HepG2 (cell line): ENCODE results near the gene GAS2L1. TPM values are rescaled to one million over a fixed set of nuclear protein-coding genes. Genes with fewer than 3 reads are reported as not detected.

ENCODE experiments used
- ATAC-seq: fragments of 200-7000 bp; cut with Tn5 transposase; 3 replicates; pipeline ENCODE4 v1.9.1; 2020; ENCODE audit warnings: mild to moderate bottlenecking, moderate library complexity
- BruUV-seq: library from RNA; stranded (reverse); fragments of 400-500 nt; replicated peaks from 2 replicates; lab custom pipeline; 2021; lab: Mats Ljungman, UMichigan
- CTCF ChIA-PET: fragments of 300-600 bp; formaldehyde crosslinking; extraction: SDS; loops from one replicate; lab custom pipeline; 2021; ENCODE audit warnings: low total read pairs, inconsistent platforms, low intra/inter-chr PET ratio; lab: Yijun Ruan, JAX
- POLR2A ChIA-PET: fragments of 350-600 bp; sonication (Branson Sonifier 250); formaldehyde crosslinking; loops from one replicate; lab custom pipeline; 2020; ENCODE audit warnings: antibody characterized with exemption, inconsistent platforms; lab: Yijun Ruan, JAX
- DNase-seq: peaks from one replicate; pipeline ENCODE4 v3.0.0-alpha.2; 2015; ENCODE audit warnings: low spot score
- FAIRE-seq: peaks from 3 replicates; lab custom pipeline; 2011; peaks lifted over from hg19 to GRCh38; lab: Jason Lieb, UNC
- H2AFZ ChIP-seq: one replicate; pipeline ENCODE4 v1.6.1; 2011; ENCODE audit warnings: low read length, inconsistent platforms
- H3K27ac ChIP-seq: fragments of 300-600 bp; 3 replicates; pipeline ENCODE4 v1.8.0; 2011; ENCODE audit warnings: mixed run types, mild to moderate bottlenecking, mixed read lengths, low read length, inconsistent platforms; ENCODE audit not compliant: insufficient read depth; ENCODE audit errors: extremely low read length
- H3K27me3 ChIP-seq, 2 experiments: fragments of 200-600 bp in 1 of 2; 2 replicates in 1 of 2; 3 replicates in 1 of 2; pipeline versions ENCODE4 v1.6.0 to v1.8.0; 2011; ENCODE audit warnings: low read length in 2 of 2, mild to moderate bottlenecking in 2 of 2, moderate library complexity in 2 of 2, inconsistent platforms in 1 of 2; ENCODE audit not compliant: insufficient read depth in 2 of 2, control insufficient read depth in 1 of 2
- H3K36me3 ChIP-seq, 2 experiments: fragments of 200-600 bp in 1 of 2; replicated peaks in 1 of 2; 2 replicates in 1 of 2; 3 replicates in 1 of 2; pipeline versions ENCODE4 v1.5.1 to v1.8.0; 2011; ENCODE audit warnings: low read length in 2 of 2, inconsistent platforms in 1 of 2; ENCODE audit not compliant: insufficient read depth in 2 of 2, control insufficient read depth in 1 of 2
- H3K4me1 ChIP-seq: 2 replicates; pipeline ENCODE4 v1.5.1; 2012; ENCODE audit warnings: low read length, inconsistent platforms; ENCODE audit not compliant: insufficient read depth
- H3K4me2 ChIP-seq: 2 replicates; pipeline ENCODE4 v1.6.0; 2011; ENCODE audit warnings: low read depth, low read length, inconsistent platforms
- H3K4me3 ChIP-seq, 3 experiments: fragments of 200-600 bp in 1 of 3; sonication (generic), shearing (Covaris generic) in 1 of 3; replicated peaks in 1 of 3; 2 replicates each; pipeline ENCODE4 v1.5.1; 2011 to 2016; ENCODE audit warnings: low read length in 3 of 3, inconsistent platforms in 2 of 3, low read depth in 2 of 3, mild to moderate bottlenecking in 2 of 3, control low read depth in 1 of 3, mixed read lengths in 1 of 3; ENCODE audit not compliant: insufficient read depth in 1 of 3
- H3K79me2 ChIP-seq: one replicate; pipeline ENCODE4 v1.6.1; 2011; ENCODE audit warnings: low read length, inconsistent platforms; ENCODE audit not compliant: insufficient read depth
- H3K9ac ChIP-seq: 2 replicates; pipeline ENCODE4 v1.6.0; 2011; ENCODE audit warnings: mild to moderate bottlenecking, low read depth, low read length, inconsistent platforms; ENCODE audit not compliant: insufficient read depth
- H3K9me3 ChIP-seq: 2 replicates; pipeline ENCODE4 v1.5.1; 2012; ENCODE audit warnings: mild to moderate bottlenecking, low read length
- H4K20me1 ChIP-seq: 2 replicates; pipeline ENCODE4 v1.6.0; 2011; ENCODE audit warnings: inconsistent platforms, mild to moderate bottlenecking, low read length, moderate library complexity; ENCODE audit not compliant: insufficient read depth
- ETS1 ChIP-seq: sonication (generic); formaldehyde crosslinking; IDR thresholded peaks from 2 replicates; pipeline ENCODE4 v1.4.0; 2020; ENCODE audit warnings: missing genetic modification reagents
- GPBP1L1 ChIP-seq: sonication (generic); formaldehyde crosslinking; IDR thresholded peaks from 2 replicates; pipeline ENCODE4 v1.5.0; 2020; ENCODE audit warnings: mild to moderate bottlenecking, missing genetic modification reagents
- HNF4A ChIP-seq: sonication (generic); formaldehyde crosslinking; IDR thresholded peaks from 2 replicates; pipeline ENCODE4 v1.4.0; 2020; ENCODE audit warnings: missing genetic modification reagents
- MLLT10 ChIP-seq: sonication (generic); formaldehyde crosslinking; IDR thresholded peaks from 2 replicates; pipeline ENCODE4 v1.4.0; 2020; ENCODE audit warnings: missing genetic modification reagents
- NAIF1 ChIP-seq: sonication (generic); formaldehyde crosslinking; IDR thresholded peaks from 2 replicates; pipeline ENCODE4 v1.5.0; 2020; ENCODE audit warnings: mild to moderate bottlenecking, missing genetic modification reagents, borderline replicate concordance
- NFE2L1 ChIP-seq: sonication (generic); formaldehyde crosslinking; IDR thresholded peaks from 2 replicates; pipeline ENCODE4 v1.4.0; 2020; ENCODE audit warnings: missing genetic modification reagents, mild to moderate bottlenecking, borderline replicate concordance
- SP1 ChIP-seq, 2 experiments: fragments of 450-650 bp in 1 of 2; sonication (generic) in 1 of 2; formaldehyde crosslinking in 1 of 2; IDR thresholded peaks; 2 replicates each; pipeline versions ENCODE4 v1.4.0 to v1.6.1; 2016 to 2020; ENCODE audit warnings: missing genetic modification reagents in 1 of 2
- ZNF878 ChIP-seq: sonication (generic); formaldehyde crosslinking; IDR thresholded peaks from 2 replicates; pipeline ENCODE4 v1.8.1; 2023; ENCODE audit warnings: mild to moderate bottlenecking, missing genetic modification reagents, moderate library complexity
- WGBS: methylation state at CpG from one replicate; pipeline ENCODE4 v1.1.6; 2017; ENCODE audit warnings: low lambda C conversion rate; 5-methylcytosine and 5-hydroxymethylcytosine counted together
- in situ Hi-C: cut with HindIII; loops from 2 replicates; pipeline ENCODE4 v1.10.0; 2017; ENCODE audit warnings: low pct_unique_long_range_greater_than_20kb; ENCODE audit not compliant: extremely low pct_ligation_motif_present
- intact Hi-C: fragments of 100-400 bp; cut with micrococcal nuclease; formaldehyde crosslinking; loops from one replicate; pipeline ENCODE4 v1.10.0; 2022; ENCODE audit not compliant: unreplicated experiment
- polyA plus RNA-seq, 8 experiments: library from polyadenylated mRNA; depleted of rRNA in 3 of 8; stranded (reverse) in 7 of 8; unstranded in 1 of 8; fragments of >200 nt; fragmentation: Illumina TruSeq in 4 of 8; extraction: Trizol in 4 of 8; gene quantifications; 2 replicates each; pipeline versions ENCODE4 v1.2.1 to v1.2.3, GENCODE V29; 2011 to 2016; ENCODE audit warnings: low read depth in 4 of 8, missing spikeins in 1 of 8, mixed read lengths in 1 of 8; ENCODE audit not compliant: insufficient read depth in 1 of 8
- total RNA-seq, 5 experiments: library from RNA; depleted of rRNA; stranded (reverse); fragments of >200 nt; fragmentation: Illumina TruSeq; extraction: Trizol; gene quantifications; 2 replicates each; pipeline ENCODE4 v1.2.3, GENCODE V29; 2016; ENCODE audit warnings: low read depth in 1 of 5
- TF ChIP-seq, protein P1 (sequence below): sonication (generic); formaldehyde crosslinking; IDR thresholded peaks from 2 replicates; pipeline ENCODE4 v1.4.0; 2020; ENCODE audit warnings: missing genetic modification reagents, low read depth, mild to moderate bottlenecking, borderline replicate concordance

Gene GAS2L1
- total and polyA plus RNA-seq, 2 of the 13 experiments (the other 11 are each of a cell fraction or from before 2014, with no cell fraction given): 1.8 to 3.3 TPM

- POLR2A ChIA-PET: no interaction called here
- H3K36me3 ChIP-seq: peaks cover 11 to 47% of the 10 kb centered on the region in 2 experiments
- CTCF ChIA-PET: no interaction called here
- no peak overlapping the region for H3K9ac ChIP-seq
- intact Hi-C loops (no loop called here), in situ Hi-C loops (no loop called here)
- ATAC-seq (peak; percentile 7; the same call in 1 of the 3 replicates), FAIRE-seq (no peak), DNase-seq (no peak)
- no peaks in the 10 kb centered on the region for H3K9me3 ChIP-seq
- no peak overlapping the region for H3K27ac ChIP-seq
- no TSS peak for BruUV-seq
- H3K79me2 ChIP-seq: no peaks in the 10 kb centered on the region
- H2AFZ ChIP-seq: no peak overlapping the region
- peak overlapping the region; percentile 56; the same call in 1 of the 2 replicates for H3K4me2 ChIP-seq
- peaks cover 32% of the 10 kb centered on the region for H3K4me1 ChIP-seq
- TF ChIP-seq SP1 (IDR thresholded peaks at IDR 0.05) (no peak), SP1 (CRISPR knock-in tag; IDR thresholded peaks at IDR 0.05) (no peak), MLLT10 (CRISPR knock-in tag) (no peak), GPBP1L1 (CRISPR knock-in tag) (no peak), NFE2L1 (CRISPR knock-in tag) (no peak), ZNF878 (CRISPR knock-in tag) (no peak), ETS1 (CRISPR knock-in tag) (no peak), HNF4A (no peak), NAIF1 (CRISPR knock-in tag) (no peak)
- TF ChIP-seq, protein P1, sequence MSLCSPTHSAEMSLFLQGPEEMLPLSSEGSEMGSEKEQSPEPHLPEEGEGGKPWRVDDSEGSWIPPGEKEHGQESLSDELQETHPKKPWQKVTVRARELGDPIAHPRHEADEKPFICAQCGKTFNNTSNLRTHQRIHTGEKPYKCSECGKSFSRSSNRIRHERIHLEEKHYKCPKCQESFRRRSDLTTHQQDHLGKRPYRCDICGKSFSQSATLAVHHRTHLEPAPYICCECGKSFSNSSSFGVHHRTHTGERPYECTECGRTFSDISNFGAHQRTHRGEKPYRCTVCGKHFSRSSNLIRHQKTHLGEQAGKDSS (CRISPR knock-in tag): no peak
- H3K4me3 ChIP-seq: no peak overlapping the region
- no peaks in the 10 kb centered on the region for H3K27me3 ChIP-seq
- WGBS: 92% methylated on average over 6 of the region's 7 CpGs
- H4K20me1 ChIP-seq: no peaks in the 10 kb centered on the region
Observed at GRCh38 chr22:29343313-29343805, 36.9 kb downstream of the GAS2L1 start.
